ENCODE measurements around the gene ASB7. TPM values are rescaled to one million over a fixed set of nuclear protein-coding genes. Genes with fewer than 3 reads are reported as not detected.

Gene ASB7
- polyA plus RNA-seq, 1 donor (not counting 4 experiments of a cell fraction or from before 2014, with no cell fraction given), result 10.8 TPM

DNA sequence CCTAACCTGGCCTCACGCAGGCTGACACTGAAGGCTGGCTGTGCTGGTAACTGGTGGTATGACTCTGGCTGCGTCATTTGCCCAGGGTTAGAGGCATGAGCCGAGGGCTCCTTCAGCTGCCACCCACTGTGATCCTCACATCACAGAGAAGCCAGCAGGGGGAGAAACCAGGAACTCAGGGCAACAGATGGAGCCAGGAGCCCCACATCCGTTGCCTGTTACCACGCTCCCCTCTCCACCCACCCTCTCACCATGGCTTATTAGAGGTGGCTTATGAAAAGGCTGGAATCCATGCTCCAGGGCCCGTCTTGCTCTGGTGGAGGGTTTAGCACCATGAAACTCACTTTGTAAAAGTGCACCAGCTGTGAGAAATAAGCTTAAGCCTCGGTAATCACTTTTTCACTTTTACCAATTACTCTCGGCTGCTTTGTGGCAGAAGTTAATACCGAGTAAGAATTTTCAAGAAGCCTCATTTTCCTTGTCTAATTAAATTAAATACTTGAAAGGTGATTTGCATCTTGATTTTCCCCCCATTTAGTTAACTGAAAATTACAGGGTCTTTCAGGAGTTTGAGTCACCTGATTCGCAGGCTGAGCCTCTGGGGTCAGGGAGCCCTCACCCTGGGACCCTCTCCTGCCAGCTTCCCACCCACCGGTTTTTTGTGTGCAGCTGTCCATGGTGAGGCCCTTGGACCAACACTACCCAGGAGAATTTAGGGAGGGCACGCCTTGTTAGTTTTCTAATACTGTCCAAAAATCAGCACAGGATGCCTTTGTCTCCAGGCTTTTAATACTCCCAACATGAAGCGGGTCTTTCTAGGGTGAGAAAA, 60.9 kb downstream of the ASB7 start:
- H3K36me3 ChIP-seq (ENCODE audit: control insufficient read depth in 2 of 2, extremely low read depth in 1 of 2, insufficient read depth in 2 of 2, low read length in 2 of 2), result no peaks in the 10 kb centered on the region

DNA sequence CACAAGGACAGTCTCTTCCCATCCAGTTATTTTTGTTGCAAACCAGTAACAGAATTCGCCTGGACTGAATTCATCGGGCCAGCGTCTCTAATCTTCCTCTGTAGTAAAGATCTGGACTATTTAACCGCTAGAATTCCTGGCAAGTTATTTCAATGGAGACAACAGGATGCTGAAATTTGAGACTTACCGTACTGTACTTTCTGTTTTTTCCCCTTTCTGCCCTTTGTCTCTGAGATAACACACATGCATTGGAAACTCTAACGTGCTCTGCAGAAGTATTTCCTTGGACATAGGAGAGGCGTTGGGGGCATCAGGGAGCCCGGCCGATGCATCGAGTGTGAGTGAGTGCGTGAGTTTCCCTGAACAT, 61.5 kb downstream of the ASB7 start:
- Histone ChIP-seq H3K9ac (ENCODE audit: control insufficient read depth, extremely low read depth, insufficient read depth, low read length) (no peak overlapping the region), H3K4me3 (ENCODE audit: control insufficient read depth in 2 of 3, extremely low read depth in 1 of 3, insufficient read depth in 2 of 3, low read depth in 1 of 3, low read length in 3 of 3) (no peak overlapping the region), H3K9me1 (ENCODE audit: control insufficient read depth, extremely low read depth, insufficient read depth, low read length) (no peaks in the 10 kb centered on the region), H3K9me3 (ENCODE audit: control insufficient read depth, low read depth, low read length) (no peaks in the 10 kb centered on the region), H3K79me2 (ENCODE audit: control insufficient read depth, insufficient read depth, low read length) (no peaks in the 10 kb centered on the region), H3K27ac (ENCODE audit: control insufficient read depth, insufficient read depth, low read length) (no peak overlapping the region), H3K4me2 (ENCODE audit: control insufficient read depth, extremely low read depth, insufficient read depth, low read depth, low read length) (no peak overlapping the region), H4K20me1 (ENCODE audit: control insufficient read depth, extremely low read depth, insufficient read depth, low read length) (no peaks in the 10 kb centered on the region), H3K4me1 (ENCODE audit: control insufficient read depth, extremely low read depth, insufficient read depth, low read length) (peaks cover 5% of the 10 kb centered on the region), H3K27me3 (ENCODE audit: control insufficient read depth, extremely low read depth, insufficient read depth, low read length) (no peaks in the 10 kb centered on the region), H3K36me3 (ENCODE audit: control insufficient read depth in 2 of 2, extremely low read depth in 1 of 2, insufficient read depth in 2 of 2, low read length in 2 of 2) (no peaks in the 10 kb centered on the region), H2AFZ (ENCODE audit: control insufficient read depth, low read length) (no peak overlapping the region)
- TF ChIP-seq, protein P1, sequence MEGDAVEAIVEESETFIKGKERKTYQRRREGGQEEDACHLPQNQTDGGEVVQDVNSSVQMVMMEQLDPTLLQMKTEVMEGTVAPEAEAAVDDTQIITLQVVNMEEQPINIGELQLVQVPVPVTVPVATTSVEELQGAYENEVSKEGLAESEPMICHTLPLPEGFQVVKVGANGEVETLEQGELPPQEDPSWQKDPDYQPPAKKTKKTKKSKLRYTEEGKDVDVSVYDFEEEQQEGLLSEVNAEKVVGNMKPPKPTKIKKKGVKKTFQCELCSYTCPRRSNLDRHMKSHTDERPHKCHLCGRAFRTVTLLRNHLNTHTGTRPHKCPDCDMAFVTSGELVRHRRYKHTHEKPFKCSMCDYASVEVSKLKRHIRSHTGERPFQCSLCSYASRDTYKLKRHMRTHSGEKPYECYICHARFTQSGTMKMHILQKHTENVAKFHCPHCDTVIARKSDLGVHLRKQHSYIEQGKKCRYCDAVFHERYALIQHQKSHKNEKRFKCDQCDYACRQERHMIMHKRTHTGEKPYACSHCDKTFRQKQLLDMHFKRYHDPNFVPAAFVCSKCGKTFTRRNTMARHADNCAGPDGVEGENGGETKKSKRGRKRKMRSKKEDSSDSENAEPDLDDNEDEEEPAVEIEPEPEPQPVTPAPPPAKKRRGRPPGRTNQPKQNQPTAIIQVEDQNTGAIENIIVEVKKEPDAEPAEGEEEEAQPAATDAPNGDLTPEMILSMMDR (optimal IDR thresholded peaks at IDR 0.05 in 1 of 3, IDR thresholded peaks at IDR 0.05 in 1 of 3, conservative IDR thresholded peaks at IDR 0.05 in 1 of 3; ENCODE audit: extremely low read depth in 1 of 3, insufficient read depth in 2 of 3, low read length in 3 of 3), result no peak
- TF ChIP-seq EZH2 (IDR thresholded peaks at IDR 0.05; ENCODE audit: low read length), result no peak
- FAIRE-seq (no peak), DNase-seq (ENCODE audit: low read depth, low spot score) (no peak)
- dilution Hi-C loops (cut with MboI; ENCODE audit: extremely low pct_ligation_motif_present, low sequenced_read_pairs), result no loop called here

More for the DNA sequence above, 60.9 kb downstream of the ASB7 start:
- no peaks in the 10 kb centered on the region for H3K79me2 ChIP-seq (ENCODE audit: control insufficient read depth, insufficient read depth, low read length)
- H3K4me1 ChIP-seq (ENCODE audit: control insufficient read depth, extremely low read depth, insufficient read depth, low read length), result peaks cover 5% of the 10 kb centered on the region
- no peak overlapping the region for H2AFZ ChIP-seq (ENCODE audit: control insufficient read depth, low read length)
- dilution Hi-C loops (cut with MboI; ENCODE audit: extremely low pct_ligation_motif_present, low sequenced_read_pairs), result no loop called here
- H4K20me1 ChIP-seq (ENCODE audit: control insufficient read depth, extremely low read depth, insufficient read depth, low read length), result no peaks in the 10 kb centered on the region
- no peaks in the 10 kb centered on the region for H3K27me3 ChIP-seq (ENCODE audit: control insufficient read depth, extremely low read depth, insufficient read depth, low read length)
- H3K27ac ChIP-seq (ENCODE audit: control insufficient read depth, insufficient read depth, low read length), result no peak overlapping the region
- TF ChIP-seq, protein P1 (optimal IDR thresholded peaks at IDR 0.05 in 1 of 3, IDR thresholded peaks at IDR 0.05 in 1 of 3, conservative IDR thresholded peaks at IDR 0.05 in 1 of 3; ENCODE audit: extremely low read depth in 1 of 3, insufficient read depth in 2 of 3, low read length in 3 of 3), result peak; percentile 16 to 18 (median 16)
- no peak for TF ChIP-seq EZH2 (IDR thresholded peaks at IDR 0.05; ENCODE audit: low read length)
- H3K9me1 ChIP-seq (ENCODE audit: control insufficient read depth, extremely low read depth, insufficient read depth, low read length), result no peaks in the 10 kb centered on the region
- H3K4me3 ChIP-seq (ENCODE audit: control insufficient read depth in 2 of 3, extremely low read depth in 1 of 3, insufficient read depth in 2 of 3, low read depth in 1 of 3, low read length in 3 of 3), result no peak overlapping the region
- H3K4me2 ChIP-seq (ENCODE audit: control insufficient read depth, extremely low read depth, insufficient read depth, low read depth, low read length), result no peak overlapping the region
- no peak for FAIRE-seq
- H3K9ac ChIP-seq (ENCODE audit: control insufficient read depth, extremely low read depth, insufficient read depth, low read length), result no peak overlapping the region
- DNase-seq (ENCODE audit: low read depth, low spot score), result no peak
- H3K9me3 ChIP-seq (ENCODE audit: control insufficient read depth, low read depth, low read length), result no peaks in the 10 kb centered on the region

All from keratinocyte (primary cell).